ENCODE results near the gene FBXL16.

GRCh38 chr16:727291-727977 lies 21.8 kb upstream of the FBXL16 start:
- TF ChIP-seq, protein P1, sequence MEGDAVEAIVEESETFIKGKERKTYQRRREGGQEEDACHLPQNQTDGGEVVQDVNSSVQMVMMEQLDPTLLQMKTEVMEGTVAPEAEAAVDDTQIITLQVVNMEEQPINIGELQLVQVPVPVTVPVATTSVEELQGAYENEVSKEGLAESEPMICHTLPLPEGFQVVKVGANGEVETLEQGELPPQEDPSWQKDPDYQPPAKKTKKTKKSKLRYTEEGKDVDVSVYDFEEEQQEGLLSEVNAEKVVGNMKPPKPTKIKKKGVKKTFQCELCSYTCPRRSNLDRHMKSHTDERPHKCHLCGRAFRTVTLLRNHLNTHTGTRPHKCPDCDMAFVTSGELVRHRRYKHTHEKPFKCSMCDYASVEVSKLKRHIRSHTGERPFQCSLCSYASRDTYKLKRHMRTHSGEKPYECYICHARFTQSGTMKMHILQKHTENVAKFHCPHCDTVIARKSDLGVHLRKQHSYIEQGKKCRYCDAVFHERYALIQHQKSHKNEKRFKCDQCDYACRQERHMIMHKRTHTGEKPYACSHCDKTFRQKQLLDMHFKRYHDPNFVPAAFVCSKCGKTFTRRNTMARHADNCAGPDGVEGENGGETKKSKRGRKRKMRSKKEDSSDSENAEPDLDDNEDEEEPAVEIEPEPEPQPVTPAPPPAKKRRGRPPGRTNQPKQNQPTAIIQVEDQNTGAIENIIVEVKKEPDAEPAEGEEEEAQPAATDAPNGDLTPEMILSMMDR (conservative IDR thresholded peaks at IDR 0.05; ENCODE audit: low read depth in 2 of 2) = no peak
- TF ChIP-seq EZH2 (IDR thresholded peaks at IDR 0.05; ENCODE audit: low read depth, unreplicated experiment) (no peak), POLR2AphosphoS5 (IDR thresholded peaks at IDR 0.05; ENCODE audit: low read depth) (no peak; the same call in 1 of the 2 replicates), ZNF114 (CRISPR knock-in tag; IDR thresholded peaks at IDR 0.05) (no peak), EZH2phosphoT487 (IDR thresholded peaks at IDR 0.05; ENCODE audit: unreplicated experiment) (no peak), CREB1 (CRISPR knock-in tag; IDR thresholded peaks at IDR 0.05; ENCODE audit: low read depth) (no peak), NANOG (IDR thresholded peaks at IDR 0.05; ENCODE audit: borderline replicate concordance) (no peak)
- TF ChIP-seq, protein P2, sequence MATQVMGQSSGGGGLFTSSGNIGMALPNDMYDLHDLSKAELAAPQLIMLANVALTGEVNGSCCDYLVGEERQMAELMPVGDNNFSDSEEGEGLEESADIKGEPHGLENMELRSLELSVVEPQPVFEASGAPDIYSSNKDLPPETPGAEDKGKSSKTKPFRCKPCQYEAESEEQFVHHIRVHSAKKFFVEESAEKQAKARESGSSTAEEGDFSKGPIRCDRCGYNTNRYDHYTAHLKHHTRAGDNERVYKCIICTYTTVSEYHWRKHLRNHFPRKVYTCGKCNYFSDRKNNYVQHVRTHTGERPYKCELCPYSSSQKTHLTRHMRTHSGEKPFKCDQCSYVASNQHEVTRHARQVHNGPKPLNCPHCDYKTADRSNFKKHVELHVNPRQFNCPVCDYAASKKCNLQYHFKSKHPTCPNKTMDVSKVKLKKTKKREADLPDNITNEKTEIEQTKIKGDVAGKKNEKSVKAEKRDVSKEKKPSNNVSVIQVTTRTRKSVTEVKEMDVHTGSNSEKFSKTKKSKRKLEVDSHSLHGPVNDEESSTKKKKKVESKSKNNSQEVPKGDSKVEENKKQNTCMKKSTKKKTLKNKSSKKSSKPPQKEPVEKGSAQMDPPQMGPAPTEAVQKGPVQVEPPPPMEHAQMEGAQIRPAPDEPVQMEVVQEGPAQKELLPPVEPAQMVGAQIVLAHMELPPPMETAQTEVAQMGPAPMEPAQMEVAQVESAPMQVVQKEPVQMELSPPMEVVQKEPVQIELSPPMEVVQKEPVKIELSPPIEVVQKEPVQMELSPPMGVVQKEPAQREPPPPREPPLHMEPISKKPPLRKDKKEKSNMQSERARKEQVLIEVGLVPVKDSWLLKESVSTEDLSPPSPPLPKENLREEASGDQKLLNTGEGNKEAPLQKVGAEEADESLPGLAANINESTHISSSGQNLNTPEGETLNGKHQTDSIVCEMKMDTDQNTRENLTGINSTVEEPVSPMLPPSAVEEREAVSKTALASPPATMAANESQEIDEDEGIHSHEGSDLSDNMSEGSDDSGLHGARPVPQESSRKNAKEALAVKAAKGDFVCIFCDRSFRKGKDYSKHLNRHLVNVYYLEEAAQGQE (IDR thresholded peaks at IDR 0.05; ENCODE audit: unreplicated experiment) = no peak

Data from GM23338 (cell line).